Liver (tissue), 9 donors: ENCODE results near the gene TRUB2. TPM values are rescaled to one million over a fixed set of nuclear protein-coding genes. Genes with fewer than 3 reads are reported as not detected.
"Not testable (repeated sequence)": the region's sequence is repeated elsewhere in the genome, so short reads cannot be mapped to it uniquely, and the experiment has no call there.

Source experiments
- DNase-seq: peaks from one replicate; pipeline ENCODE4 v3.0.0-alpha.2; 2017; ENCODE audit warnings: low spot score
- H3K27ac ChIP-seq, 2 donors: one replicate each; pipeline ENCODE4 v1.7.0; 2013; ENCODE audit warnings: inconsistent platforms in 2 of 2, low read length in 2 of 2, control low read depth in 1 of 2, low read depth in 1 of 2, mild to moderate bottlenecking in 1 of 2
- H3K27me3 ChIP-seq, 4 donors: one replicate each; pipeline versions ENCODE4 v1.6.1 to v1.7.0; 2013; ENCODE audit warnings: low read length in 3 of 4, inconsistent platforms in 1 of 4, mild to moderate bottlenecking in 1 of 4, moderate library complexity in 1 of 4; ENCODE audit not compliant: control insufficient read depth in 4 of 4, insufficient read depth in 4 of 4
- H3K36me3 ChIP-seq, 4 donors: one replicate each; pipeline versions ENCODE4 v1.6.1 to v1.7.0; 2013; ENCODE audit warnings: low read length in 3 of 4, mild to moderate bottlenecking in 3 of 4, low read depth in 1 of 4, moderate library complexity in 1 of 4; ENCODE audit not compliant: control insufficient read depth in 4 of 4, insufficient read depth in 3 of 4
- H3K4me1 ChIP-seq, 4 donors: one replicate each; pipeline versions ENCODE4 v1.6.1 to v1.7.0; 2013; ENCODE audit warnings: low read length in 3 of 4, mild to moderate bottlenecking in 3 of 4, moderate library complexity in 1 of 4; ENCODE audit not compliant: control insufficient read depth in 4 of 4, insufficient read depth in 4 of 4
- H3K4me3 ChIP-seq, 3 donors: one replicate each; pipeline versions ENCODE4 v1.6.1 to v1.7.0; 2013; ENCODE audit warnings: low read length in 3 of 3, control low read depth in 1 of 3, low read depth in 1 of 3, mild to moderate bottlenecking in 1 of 3
- H3K9ac ChIP-seq, 2 donors: one replicate each; pipeline ENCODE4 v1.7.0; 2013; ENCODE audit warnings: low read length in 2 of 2, mild to moderate bottlenecking in 2 of 2, moderate library complexity in 2 of 2, control low read depth in 1 of 2, low read depth in 1 of 2
- H3K9me3 ChIP-seq, 4 donors: one replicate each; pipeline versions ENCODE4 v1.6.1 to v1.7.0; 2013; ENCODE audit warnings: low read length in 3 of 4; ENCODE audit not compliant: control insufficient read depth in 4 of 4
- EGR1 ChIP-seq, 2 donors: IDR thresholded peaks; 2 replicates each; pipeline ENCODE4 v1.6.1; 2016 to 2018; ENCODE audit warnings: antibody characterized with exemption in 2 of 2, low read depth in 2 of 2
- FOXA1 ChIP-seq: IDR thresholded peaks from 2 replicates; pipeline ENCODE4 v1.6.1; 2016; ENCODE audit warnings: antibody characterized with exemption
- GABPA ChIP-seq, 2 donors: IDR thresholded peaks in 1 of 2; conservative IDR thresholded peaks in 1 of 2; 2 replicates each; pipeline ENCODE4 v1.6.1; 2016; ENCODE audit warnings: antibody characterized with exemption in 2 of 2, mild to moderate bottlenecking in 1 of 2, moderate library complexity in 1 of 2
- HNF4G ChIP-seq: IDR thresholded peaks from 2 replicates; pipeline ENCODE4 v1.6.1; 2016; ENCODE audit warnings: antibody characterized with exemption
- JUND ChIP-seq, 2 donors: IDR thresholded peaks; 2 replicates each; pipeline ENCODE4 v1.6.1; 2016; ENCODE audit warnings: antibody characterized with exemption in 2 of 2
- RAD21 ChIP-seq, 2 donors: IDR thresholded peaks; 2 replicates each; pipeline ENCODE4 v1.6.1; 2016; ENCODE audit warnings: antibody characterized with exemption in 2 of 2, mild to moderate bottlenecking in 2 of 2
- RXRA ChIP-seq, 2 donors: IDR thresholded peaks; 2 replicates each; pipeline ENCODE4 v1.6.1; 2017 to 2018; ENCODE audit warnings: antibody characterized with exemption in 2 of 2, mild to moderate bottlenecking in 1 of 2
- SP1 ChIP-seq: IDR thresholded peaks from 2 replicates; pipeline ENCODE4 v1.6.1; 2018; ENCODE audit warnings: antibody characterized with exemption, mild to moderate bottlenecking
- TAF1 ChIP-seq: conservative IDR thresholded peaks from 2 replicates; pipeline ENCODE4 v1.6.1; 2016; ENCODE audit warnings: antibody characterized with exemption, mild to moderate bottlenecking
- YY1 ChIP-seq: IDR thresholded peaks from 2 replicates; pipeline ENCODE4 v1.6.1; 2016; ENCODE audit warnings: antibody characterized with exemption, mild to moderate bottlenecking
- WGBS: extraction: QIAGEN DNeasy Blood & Tissue Kit; methylation state at CpG from one replicate; pipeline ENCODE4 v1.1.7; 2013; 5-methylcytosine and 5-hydroxymethylcytosine counted together
- polyA plus RNA-seq, 2 donors: library from polyadenylated mRNA; stranded (reverse) in 1 of 2; unstranded in 1 of 2; fragments of 200-250 nt in 1 of 2; fragments of >200 nt in 1 of 2; fragmentation: Nextera tagmentation in 1 of 2; extraction: Ambion mirVana in 1 of 2; gene quantifications; one replicate each; pipeline versions ENCODE4 v1.2.1 to v1.2.3, GENCODE V29; 2013 to 2015
- total RNA-seq, 2 donors: library from RNA; depleted of rRNA; stranded (reverse); fragments of >200 nt; gene quantifications; one replicate each; pipeline ENCODE4 v1.2.3, GENCODE V29; 2014
- TF ChIP-seq, protein P1 (sequence below): IDR thresholded peaks from 2 replicates; pipeline ENCODE4 v1.6.1; 2016; ENCODE audit warnings: antibody characterized with exemption
- TF ChIP-seq, protein P2 (sequence below): IDR thresholded peaks from 2 replicates; pipeline ENCODE4 v1.6.1; 2016; ENCODE audit warnings: antibody characterized with exemption, mild to moderate bottlenecking
- TF ChIP-seq, protein P3 (sequence below): IDR thresholded peaks from 2 replicates; pipeline ENCODE4 v1.6.1; 2016; ENCODE audit warnings: antibody characterized with exemption
- TF ChIP-seq, protein P4 (sequence below): IDR thresholded peaks from 2 replicates; pipeline ENCODE4 v1.6.1; 2016; ENCODE audit warnings: antibody characterized with exemption
- donor health status: healthy.
- donor health status: healthy.
- donor health status: healthy.
- donor health status: healthy.
- donor health status: healthy.

TRUB2 gene
- total and polyA plus RNA-seq, 4 donors = 12.7 to 35.8 (median 19.4) TPM

DNA sequence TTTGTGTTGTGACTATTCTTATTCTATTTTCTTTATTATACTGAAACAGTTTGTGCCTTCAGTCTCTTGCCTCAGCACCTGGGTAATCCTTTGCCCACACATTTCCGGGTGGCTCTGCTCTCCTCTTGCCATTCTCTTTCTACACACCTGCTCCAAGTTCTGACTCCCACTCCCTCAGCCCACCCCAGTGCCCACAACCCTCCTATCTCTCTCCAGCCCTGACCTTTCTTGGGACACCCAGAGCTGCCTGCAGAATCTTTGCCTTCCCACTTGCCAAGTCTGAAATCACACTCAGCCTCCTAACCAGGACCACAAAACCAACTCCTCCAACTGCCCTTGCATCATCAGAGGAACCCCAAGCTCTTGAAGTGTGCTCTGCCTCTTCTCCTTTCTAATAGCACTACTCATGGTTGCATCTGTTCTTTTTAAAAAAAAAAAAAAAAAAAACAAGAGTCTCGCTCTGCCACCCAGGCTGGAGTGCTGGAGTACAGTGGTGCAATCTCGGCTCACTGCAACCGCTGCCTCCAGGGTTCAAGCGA is 42.1 kb downstream of the TRUB2 start:
- WGBS = 91% methylated on average over 5 of the region's 5 CpGs
- Histone ChIP-seq H3K27ac (no peak overlapping the region), H3K27me3 (no peaks in the 10 kb centered on the region), H3K4me3 (no peak overlapping the region), H3K9me3 (no peaks in the 10 kb centered on the region), H3K36me3 (peaks cover 0 to 4% (median under 1%) of the 10 kb centered on the region in 4 donors), H3K4me1 (peaks cover 2 to 16% (median 10%) of the 10 kb centered on the region in 4 donors), H3K9ac (no peak overlapping the region)
- TF ChIP-seq TAF1 (no peak), RAD21 (IDR thresholded peaks at IDR 0.05) (no peak), GABPA (IDR thresholded peaks at IDR 0.05 in 1 of 2, conservative IDR thresholded peaks at IDR 0.05 in 1 of 2) (no peak), RXRA (IDR thresholded peaks at IDR 0.05) (no peak), HNF4G (no peak), EGR1 (IDR thresholded peaks at IDR 0.05; ENCODE audit: low read depth in 2 of 2) (no peak), FOXA1 (no peak), SP1 (no peak), JUND (IDR thresholded peaks at IDR 0.05) (no peak), YY1 (no peak)
- TF ChIP-seq, protein P1, sequence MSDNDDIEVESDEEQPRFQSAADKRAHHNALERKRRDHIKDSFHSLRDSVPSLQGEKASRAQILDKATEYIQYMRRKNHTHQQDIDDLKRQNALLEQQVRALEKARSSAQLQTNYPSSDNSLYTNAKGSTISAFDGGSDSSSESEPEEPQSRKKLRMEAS = no peak
- TF ChIP-seq, protein P2, sequence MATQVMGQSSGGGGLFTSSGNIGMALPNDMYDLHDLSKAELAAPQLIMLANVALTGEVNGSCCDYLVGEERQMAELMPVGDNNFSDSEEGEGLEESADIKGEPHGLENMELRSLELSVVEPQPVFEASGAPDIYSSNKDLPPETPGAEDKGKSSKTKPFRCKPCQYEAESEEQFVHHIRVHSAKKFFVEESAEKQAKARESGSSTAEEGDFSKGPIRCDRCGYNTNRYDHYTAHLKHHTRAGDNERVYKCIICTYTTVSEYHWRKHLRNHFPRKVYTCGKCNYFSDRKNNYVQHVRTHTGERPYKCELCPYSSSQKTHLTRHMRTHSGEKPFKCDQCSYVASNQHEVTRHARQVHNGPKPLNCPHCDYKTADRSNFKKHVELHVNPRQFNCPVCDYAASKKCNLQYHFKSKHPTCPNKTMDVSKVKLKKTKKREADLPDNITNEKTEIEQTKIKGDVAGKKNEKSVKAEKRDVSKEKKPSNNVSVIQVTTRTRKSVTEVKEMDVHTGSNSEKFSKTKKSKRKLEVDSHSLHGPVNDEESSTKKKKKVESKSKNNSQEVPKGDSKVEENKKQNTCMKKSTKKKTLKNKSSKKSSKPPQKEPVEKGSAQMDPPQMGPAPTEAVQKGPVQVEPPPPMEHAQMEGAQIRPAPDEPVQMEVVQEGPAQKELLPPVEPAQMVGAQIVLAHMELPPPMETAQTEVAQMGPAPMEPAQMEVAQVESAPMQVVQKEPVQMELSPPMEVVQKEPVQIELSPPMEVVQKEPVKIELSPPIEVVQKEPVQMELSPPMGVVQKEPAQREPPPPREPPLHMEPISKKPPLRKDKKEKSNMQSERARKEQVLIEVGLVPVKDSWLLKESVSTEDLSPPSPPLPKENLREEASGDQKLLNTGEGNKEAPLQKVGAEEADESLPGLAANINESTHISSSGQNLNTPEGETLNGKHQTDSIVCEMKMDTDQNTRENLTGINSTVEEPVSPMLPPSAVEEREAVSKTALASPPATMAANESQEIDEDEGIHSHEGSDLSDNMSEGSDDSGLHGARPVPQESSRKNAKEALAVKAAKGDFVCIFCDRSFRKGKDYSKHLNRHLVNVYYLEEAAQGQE = no peak
- TF ChIP-seq, protein P3, sequence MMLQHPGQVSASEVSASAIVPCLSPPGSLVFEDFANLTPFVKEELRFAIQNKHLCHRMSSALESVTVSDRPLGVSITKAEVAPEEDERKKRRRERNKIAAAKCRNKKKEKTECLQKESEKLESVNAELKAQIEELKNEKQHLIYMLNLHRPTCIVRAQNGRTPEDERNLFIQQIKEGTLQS = no peak
- TF ChIP-seq, protein P4, sequence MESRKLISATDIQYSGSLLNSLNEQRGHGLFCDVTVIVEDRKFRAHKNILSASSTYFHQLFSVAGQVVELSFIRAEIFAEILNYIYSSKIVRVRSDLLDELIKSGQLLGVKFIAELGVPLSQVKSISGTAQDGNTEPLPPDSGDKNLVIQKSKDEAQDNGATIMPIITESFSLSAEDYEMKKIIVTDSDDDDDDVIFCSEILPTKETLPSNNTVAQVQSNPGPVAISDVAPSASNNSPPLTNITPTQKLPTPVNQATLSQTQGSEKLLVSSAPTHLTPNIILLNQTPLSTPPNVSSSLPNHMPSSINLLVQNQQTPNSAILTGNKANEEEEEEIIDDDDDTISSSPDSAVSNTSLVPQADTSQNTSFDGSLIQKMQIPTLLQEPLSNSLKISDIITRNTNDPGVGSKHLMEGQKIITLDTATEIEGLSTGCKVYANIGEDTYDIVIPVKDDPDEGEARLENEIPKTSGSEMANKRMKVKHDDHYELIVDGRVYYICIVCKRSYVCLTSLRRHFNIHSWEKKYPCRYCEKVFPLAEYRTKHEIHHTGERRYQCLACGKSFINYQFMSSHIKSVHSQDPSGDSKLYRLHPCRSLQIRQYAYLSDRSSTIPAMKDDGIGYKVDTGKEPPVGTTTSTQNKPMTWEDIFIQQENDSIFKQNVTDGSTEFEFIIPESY = no peak
- DNase-seq = no peak

DNA sequence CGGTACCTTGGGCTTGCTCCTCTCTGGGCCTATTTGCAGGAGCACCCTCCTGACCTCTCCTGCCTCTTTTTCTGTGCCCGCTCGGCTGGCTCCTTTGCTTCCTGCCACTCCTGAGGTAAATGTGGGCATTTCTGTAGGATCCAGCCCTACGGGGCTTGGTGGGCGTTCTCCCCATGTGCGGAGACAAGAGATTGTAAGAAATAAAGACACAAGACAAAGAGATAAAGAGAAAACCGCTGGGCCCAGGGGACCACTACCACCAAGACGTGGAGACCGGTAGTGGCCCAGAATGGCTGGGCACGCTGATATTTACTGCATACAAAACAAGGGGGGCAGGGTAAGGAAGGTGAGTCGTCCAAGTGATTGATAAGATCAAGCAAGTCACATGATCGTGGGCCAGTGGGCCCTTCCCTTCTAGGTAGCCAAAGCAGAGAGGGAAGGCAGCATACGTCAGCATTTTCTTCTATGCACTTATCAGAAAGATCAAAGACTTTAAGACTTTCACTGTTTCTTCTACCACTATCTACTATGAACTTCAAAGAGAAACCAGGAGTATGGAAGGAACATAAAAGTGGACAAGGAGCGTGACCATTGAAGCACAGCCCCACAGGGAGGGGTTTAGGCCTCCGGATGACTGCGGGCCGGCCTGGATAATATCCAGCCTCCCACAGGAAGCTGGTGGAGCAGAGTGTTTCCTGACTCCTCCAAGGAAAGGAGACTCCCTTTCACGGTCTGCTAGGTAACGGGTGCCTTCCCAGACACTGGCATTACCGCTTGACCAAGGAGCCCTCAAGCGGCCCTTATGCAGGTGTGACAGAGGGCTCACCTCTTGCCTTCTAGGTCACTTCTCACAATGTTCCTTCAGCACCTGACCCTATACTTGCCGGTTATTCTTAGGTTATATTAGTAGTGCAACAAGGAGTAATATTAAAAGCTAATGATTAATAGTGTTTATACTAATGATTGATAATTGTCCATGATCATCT is 42.9 kb downstream of the TRUB2 start:
- not testable (repeated sequence) for H3K36me3 ChIP-seq, H3K4me3 ChIP-seq, H3K9me3 ChIP-seq, H3K27ac ChIP-seq, DNase-seq, H3K27me3 ChIP-seq, H3K9ac ChIP-seq
- WGBS = 82% methylated on average over 22 of the region's 22 CpGs
- peaks cover 4 to 24% (median 17%) of the 10 kb centered on the region in 4 donors for H3K4me1 ChIP-seq
